PFSK-1 (cell line): ENCODE results near the gene COX6B1.
A peak's percentile ranks its signal among the peaks of the same experiment; 100 is the strongest.

Source experiments
- FOXP2 ChIP-seq: optimal IDR thresholded peaks from 2 replicates; pipeline ENCODE3; 2011; ENCODE audit warnings: borderline replicate concordance, control low read depth, inconsistent platforms; ENCODE audit not compliant: insufficient read depth; ENCODE audit errors: extremely low read length, extremely low read depth
- POLR2AphosphoS5 ChIP-seq: IDR thresholded peaks from 2 replicates; pipeline ENCODE4 v1.6.1; 2012; ENCODE audit warnings: low read depth, mild to moderate bottlenecking, control low read depth, low read length, moderate library complexity
- REST ChIP-seq, 2 experiments: IDR thresholded peaks; 2 replicates each; pipeline versions ENCODE4 v1.6.1 to v1.8.0; 2011 to 2012; ENCODE audit warnings: low read depth in 2 of 2, low read length in 2 of 2, control low read depth in 1 of 2, inconsistent platforms in 1 of 2, mild to moderate bottlenecking in 1 of 2, moderate library complexity in 1 of 2; ENCODE audit not compliant: insufficient read depth in 1 of 2
- SIN3A ChIP-seq: IDR thresholded peaks from 2 replicates; pipeline ENCODE4 v1.6.1; 2012; ENCODE audit warnings: mild to moderate bottlenecking, low read length, moderate library complexity, borderline replicate concordance; ENCODE audit not compliant: insufficient read depth
- TAF1 ChIP-seq: IDR thresholded peaks from 2 replicates; pipeline ENCODE4 v1.6.1; 2012; ENCODE audit warnings: low read length, control low read depth, borderline replicate concordance; ENCODE audit not compliant: insufficient read depth

The COX6B1 gene

GRCh38 chr19:35639863-35640262 lies 8.3 kb upstream of the COX6B1 start:
- no peak for TF ChIP-seq TAF1
- no peak for TF ChIP-seq SIN3A
- no peak for TF ChIP-seq FOXP2
- no peak for TF ChIP-seq REST (IDR thresholded peaks at IDR 0.05; ENCODE audit: insufficient read depth in 1 of 2, low read depth in 2 of 2, low read length in 2 of 2)

- TF ChIP-seq FOXP2 (peak; percentile 25), TAF1 (no peak), SIN3A (no peak)
Observed at GRCh38 chr19:35641515-35642151, 6.5 kb upstream of the COX6B1 start, which contains the start of gene ETV2. ETV2 (plus strand) TSS chr19:35641745; CDS start chr19:35642461, 716 bp downstream.

GRCh38 chr19:35642312-35642711 lies 5.8 kb upstream of the COX6B1 start:
- TF ChIP-seq POLR2AphosphoS5 (no peak), SIN3A (no peak), FOXP2 (no peak), TAF1 (no peak), REST (IDR thresholded peaks at IDR 0.05; ENCODE audit: insufficient read depth in 1 of 2, low read depth in 2 of 2, low read length in 2 of 2) (no peak)

- TF ChIP-seq FOXP2, result no peak
- no peak for TF ChIP-seq SIN3A
- no peak for TF ChIP-seq POLR2AphosphoS5
- no peak for TF ChIP-seq REST (IDR thresholded peaks at IDR 0.05; ENCODE audit: insufficient read depth in 1 of 2, low read depth in 2 of 2, low read length in 2 of 2)
- TF ChIP-seq TAF1, result no peak
Observed at GRCh38 chr19:35642798-35643254, 5.3 kb upstream of the COX6B1 start.

GRCh38 chr19:35643255-35644205 lies 4.6 kb upstream of the COX6B1 start:
- TF ChIP-seq TAF1 (peak; percentile 73; the same call in 1 of the 2 replicates), REST (IDR thresholded peaks at IDR 0.05; ENCODE audit: insufficient read depth in 1 of 2, low read depth in 2 of 2, low read length in 2 of 2) (no peak), FOXP2 (peak; percentile 42), SIN3A (no peak), POLR2AphosphoS5 (peak; percentile 64)
